ENCODE results near the gene FGF5.

- TF ChIP-seq GATA3 (IDR thresholded peaks at IDR 0.05; ENCODE audit: low read depth, low read length) (no peak), GATA2 (IDR thresholded peaks at IDR 0.05; ENCODE audit: low read depth, low read length) (no peak)
Observed at GRCh38 chr4:80220711-80221110, 45.8 kb upstream of the FGF5 start.
